DND-41 (cell line): ENCODE data around the gene BMPER.

Source experiments
- EZH2 ChIP-seq: IDR thresholded peaks from 3 replicates; pipeline ENCODE4 v1.6.1; 2012; ENCODE audit warnings: borderline replicate concordance, low read depth, mild to moderate bottlenecking, moderate library complexity, low read length, inconsistent platforms; ENCODE audit not compliant: severe bottlenecking
- TF ChIP-seq, protein P1 (sequence below): IDR thresholded peaks from 2 replicates; pipeline ENCODE4 v1.5.1; 2012; ENCODE audit warnings: borderline replicate concordance, low read length, moderate library complexity, mild to moderate bottlenecking; ENCODE audit not compliant: poor library complexity, severe bottlenecking; ENCODE audit errors: extremely low read depth

DNA sequence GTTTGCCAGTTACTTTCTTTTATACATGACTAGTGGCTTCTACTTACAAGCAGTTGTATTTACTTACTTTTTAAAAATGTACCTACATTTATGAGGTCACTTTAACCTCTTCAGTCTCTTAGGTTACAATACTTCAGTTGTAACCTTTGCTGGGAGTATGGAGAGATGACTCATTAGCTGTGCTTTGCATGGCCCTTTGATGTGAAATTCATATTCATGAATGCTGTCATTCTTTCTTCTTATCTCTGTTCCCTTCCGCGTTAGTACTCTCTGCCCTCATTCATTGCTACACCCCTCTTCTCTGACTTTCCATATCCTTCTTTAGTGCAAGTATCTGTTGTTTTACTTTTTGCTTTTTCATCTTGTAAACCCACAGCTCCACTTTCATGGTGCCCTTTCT, 164.3 kb downstream of the BMPER start:
- no peak for TF ChIP-seq EZH2
- TF ChIP-seq, protein P1, sequence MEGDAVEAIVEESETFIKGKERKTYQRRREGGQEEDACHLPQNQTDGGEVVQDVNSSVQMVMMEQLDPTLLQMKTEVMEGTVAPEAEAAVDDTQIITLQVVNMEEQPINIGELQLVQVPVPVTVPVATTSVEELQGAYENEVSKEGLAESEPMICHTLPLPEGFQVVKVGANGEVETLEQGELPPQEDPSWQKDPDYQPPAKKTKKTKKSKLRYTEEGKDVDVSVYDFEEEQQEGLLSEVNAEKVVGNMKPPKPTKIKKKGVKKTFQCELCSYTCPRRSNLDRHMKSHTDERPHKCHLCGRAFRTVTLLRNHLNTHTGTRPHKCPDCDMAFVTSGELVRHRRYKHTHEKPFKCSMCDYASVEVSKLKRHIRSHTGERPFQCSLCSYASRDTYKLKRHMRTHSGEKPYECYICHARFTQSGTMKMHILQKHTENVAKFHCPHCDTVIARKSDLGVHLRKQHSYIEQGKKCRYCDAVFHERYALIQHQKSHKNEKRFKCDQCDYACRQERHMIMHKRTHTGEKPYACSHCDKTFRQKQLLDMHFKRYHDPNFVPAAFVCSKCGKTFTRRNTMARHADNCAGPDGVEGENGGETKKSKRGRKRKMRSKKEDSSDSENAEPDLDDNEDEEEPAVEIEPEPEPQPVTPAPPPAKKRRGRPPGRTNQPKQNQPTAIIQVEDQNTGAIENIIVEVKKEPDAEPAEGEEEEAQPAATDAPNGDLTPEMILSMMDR, result no peak
